ENCODE results near the gene HLA-DOA.

HLA-DOA gene

DNA sequence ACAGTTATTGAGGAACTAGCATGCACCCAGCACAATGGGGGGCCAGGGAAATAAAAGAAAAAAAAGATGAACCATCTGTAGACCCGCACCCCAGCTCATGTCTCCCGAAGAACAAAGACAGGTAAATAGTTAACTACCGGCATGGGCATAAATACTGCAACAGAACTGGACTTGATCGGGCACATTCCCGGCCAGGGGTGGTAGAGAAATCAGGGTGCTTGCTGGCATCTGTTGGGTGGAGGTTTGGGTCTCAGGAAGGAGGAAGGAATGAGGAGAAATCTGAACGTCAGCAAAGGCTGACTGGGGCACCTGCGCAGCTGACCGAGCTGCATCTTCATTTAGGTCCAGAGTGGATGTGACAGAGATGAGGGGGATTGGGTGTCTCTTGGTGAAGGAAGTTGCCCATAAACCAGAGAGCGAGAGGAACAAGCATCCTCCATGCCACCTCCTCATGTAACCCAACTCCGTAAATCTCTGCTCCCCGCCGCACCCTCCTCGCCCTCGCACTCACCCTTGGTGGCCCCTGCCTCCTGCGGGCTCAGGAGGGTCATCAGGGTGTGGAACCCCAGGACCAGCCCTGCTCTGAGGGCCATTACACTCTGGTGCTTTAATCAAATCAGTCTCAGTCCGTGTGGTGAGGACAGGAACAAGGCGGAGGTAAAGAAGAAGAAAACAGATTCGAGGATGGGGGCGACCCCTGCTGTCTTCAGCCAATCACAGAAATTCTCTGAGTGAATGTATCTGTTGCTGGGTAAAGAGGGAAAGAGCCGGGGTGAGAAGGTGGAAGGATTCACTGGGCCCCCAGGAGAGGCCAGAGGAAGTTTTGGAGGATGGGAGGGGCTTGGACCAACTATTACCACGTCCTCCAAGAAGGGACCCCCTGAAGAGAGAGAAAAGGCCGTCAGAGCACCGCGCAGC, at the start of gene HLA-DOA:
HLA-DOA (minus strand) TSS at position 648 of the 918 bp plus-strand sequence.
- Histone ChIP-seq H3K9ac (ENCODE audit: low read length) (peak within 1 kb of the TSS; percentile 58), H3K4me1 (ENCODE audit: control insufficient read depth, low read depth, low read length) (peaks cover 8% of the 10 kb centered on the region), H3K4me3 (ENCODE audit: low read length) (peak within 1 kb of the TSS; percentile 73), H3K36me3 (ENCODE audit: control insufficient read depth, low read depth, low read length) (peaks cover 3% of the 10 kb centered on the region), H3K27ac (ENCODE audit: low read length) (no peak within 1 kb of the TSS), H3K27me3 (ENCODE audit: control insufficient read depth, insufficient read depth, low read length) (no peaks in the 10 kb centered on the region), H3K9me3 (ENCODE audit: control insufficient read depth, low read depth, low read length) (no peaks in the 10 kb centered on the region)

DNA sequence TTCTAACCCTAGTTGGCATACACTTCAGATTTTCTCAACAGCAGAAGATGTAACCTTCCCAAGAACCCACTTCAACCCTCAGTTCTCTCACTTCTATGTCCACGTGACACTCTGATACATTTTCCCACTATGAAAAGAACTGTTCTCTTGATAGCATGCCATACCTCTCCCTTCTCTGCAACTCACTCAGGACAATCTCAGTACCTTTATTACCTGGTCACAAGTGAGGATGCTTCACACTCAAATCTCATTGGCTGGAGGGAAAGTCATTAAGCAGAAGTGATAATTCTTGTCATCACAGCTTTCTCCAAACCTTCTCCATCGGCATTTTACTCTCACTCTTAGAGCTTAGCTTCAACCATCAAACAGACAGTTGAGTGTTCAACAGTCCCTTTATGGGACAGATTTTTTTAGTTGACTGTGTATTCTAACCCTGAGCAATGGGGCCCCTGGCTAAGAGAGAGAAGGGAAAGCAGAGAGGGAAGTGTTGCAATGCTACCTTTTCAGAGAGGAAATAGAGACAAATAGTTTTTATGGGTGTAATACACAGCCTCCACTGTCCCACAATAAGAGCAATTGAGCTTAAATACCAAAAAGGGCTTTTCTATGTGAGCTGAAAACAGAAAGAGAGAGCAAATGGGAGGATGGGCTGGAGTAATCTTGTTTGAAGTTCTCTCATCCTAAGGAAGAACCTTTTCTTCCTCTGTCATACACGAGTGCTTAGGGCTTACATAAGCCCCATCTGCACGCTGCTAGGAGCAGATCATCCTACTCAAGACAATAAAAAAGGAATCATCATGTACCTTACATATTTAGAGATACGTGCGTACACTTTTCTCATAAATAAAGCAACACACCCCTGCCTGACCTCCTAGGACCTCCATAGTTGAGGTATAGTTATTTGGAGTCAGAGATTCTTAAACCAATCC, 48.1 kb upstream of the HLA-DOA start:
- H3K4me3 ChIP-seq (ENCODE audit: low read length) = no peak overlapping the region
- no peak overlapping the region for H3K27ac ChIP-seq (ENCODE audit: low read length)
- no peaks in the 10 kb centered on the region for H3K9me3 ChIP-seq (ENCODE audit: control insufficient read depth, low read depth, low read length)
- H3K9ac ChIP-seq (ENCODE audit: low read length) = no peak overlapping the region
- peaks cover 6% of the 10 kb centered on the region for H3K4me1 ChIP-seq (ENCODE audit: control insufficient read depth, low read depth, low read length)
- no peaks in the 10 kb centered on the region for H3K27me3 ChIP-seq (ENCODE audit: control insufficient read depth, insufficient read depth, low read length)
- H3K36me3 ChIP-seq (ENCODE audit: control insufficient read depth, low read depth, low read length) = no peaks in the 10 kb centered on the region

- Histone ChIP-seq H3K27me3 (ENCODE audit: control insufficient read depth, insufficient read depth, low read length) (no peaks in the 10 kb centered on the region), H3K36me3 (ENCODE audit: control insufficient read depth, low read depth, low read length) (no peaks in the 10 kb centered on the region), H3K9me3 (ENCODE audit: control insufficient read depth, low read depth, low read length) (no peaks in the 10 kb centered on the region), H3K9ac (ENCODE audit: low read length) (no peak overlapping the region), H3K4me3 (ENCODE audit: low read length) (no peak overlapping the region), H3K27ac (ENCODE audit: low read length) (no peak overlapping the region), H3K4me1 (ENCODE audit: control insufficient read depth, low read depth, low read length) (peaks cover 27% of the 10 kb centered on the region)
Measured at GRCh38 chr6:33053230-33053629, 43.8 kb upstream of the HLA-DOA start.

DNA sequence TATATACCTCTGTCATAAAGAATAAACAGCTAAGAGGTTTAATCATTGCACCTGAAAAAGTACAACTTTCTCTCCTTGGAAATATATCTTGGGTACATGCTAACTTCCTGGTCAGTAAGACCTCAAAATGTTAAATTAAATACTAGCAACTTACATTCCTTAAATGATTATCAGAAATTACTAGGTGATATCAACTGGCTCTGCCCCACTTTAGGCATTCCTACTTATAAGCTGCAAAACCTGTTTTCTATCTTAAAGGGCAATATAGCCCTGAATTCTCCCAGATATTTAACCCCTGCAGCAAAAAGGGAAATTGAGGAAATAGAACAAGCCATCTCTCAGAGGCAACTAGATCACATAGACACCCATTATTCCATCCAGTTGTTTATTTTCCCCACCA, 43.2 kb upstream of the HLA-DOA start:
- no peak overlapping the region for H3K4me3 ChIP-seq (ENCODE audit: low read length)
- no peak overlapping the region for H3K9ac ChIP-seq (ENCODE audit: low read length)
- H3K27me3 ChIP-seq (ENCODE audit: control insufficient read depth, insufficient read depth, low read length) = no peaks in the 10 kb centered on the region
- peaks cover 27% of the 10 kb centered on the region for H3K4me1 ChIP-seq (ENCODE audit: control insufficient read depth, low read depth, low read length)
- no peaks in the 10 kb centered on the region for H3K36me3 ChIP-seq (ENCODE audit: control insufficient read depth, low read depth, low read length)
- peak overlapping the region; percentile 42 for H3K27ac ChIP-seq (ENCODE audit: low read length)
- no peaks in the 10 kb centered on the region for H3K9me3 ChIP-seq (ENCODE audit: control insufficient read depth, low read depth, low read length)

DNA sequence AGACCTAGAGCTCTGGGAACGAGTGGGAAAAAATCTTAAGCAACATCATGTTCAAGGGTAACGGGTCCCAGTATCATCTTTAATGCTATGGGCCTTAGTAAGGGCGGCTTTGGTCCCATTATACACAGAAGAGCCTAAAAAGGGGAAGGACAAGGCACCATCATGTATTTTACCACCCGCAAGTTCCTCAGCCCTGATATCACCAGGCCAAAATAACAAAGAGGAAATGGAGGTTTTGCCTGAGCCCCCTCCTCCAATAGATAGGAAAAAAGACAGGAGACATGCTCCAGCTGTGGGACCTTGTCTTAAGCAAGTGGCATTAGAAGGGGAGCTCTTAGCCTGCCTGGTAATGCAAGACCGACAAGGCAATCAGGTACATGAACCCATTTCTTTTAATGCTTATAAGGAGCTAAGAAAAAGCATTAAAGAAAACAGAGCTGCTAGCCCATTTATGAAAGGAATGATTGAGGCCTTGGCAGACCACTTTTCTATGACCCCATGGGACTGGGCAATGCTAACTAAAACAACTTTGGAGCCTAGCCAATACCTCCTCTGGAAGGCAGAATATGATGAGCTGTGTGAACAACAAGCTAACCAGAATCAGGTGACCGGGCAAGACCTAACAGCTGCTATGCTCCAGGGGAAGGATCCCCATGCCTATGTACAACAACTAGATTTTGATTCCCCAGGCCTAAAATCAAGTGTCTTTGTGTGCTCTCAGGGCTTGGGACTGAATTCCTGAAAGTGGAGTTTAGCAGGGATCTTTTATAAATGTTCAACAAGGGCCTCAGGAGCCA, 40.8 kb upstream of the HLA-DOA start:
- Histone ChIP-seq H3K4me1 (ENCODE audit: control insufficient read depth, low read depth, low read length) (peaks cover 27% of the 10 kb centered on the region), H3K27ac (ENCODE audit: low read length) (no peak overlapping the region), H3K36me3 (ENCODE audit: control insufficient read depth, low read depth, low read length) (no peaks in the 10 kb centered on the region), H3K9ac (ENCODE audit: low read length) (no peak overlapping the region), H3K9me3 (ENCODE audit: control insufficient read depth, low read depth, low read length) (no peaks in the 10 kb centered on the region), H3K4me3 (ENCODE audit: low read length) (no peak overlapping the region), H3K27me3 (ENCODE audit: control insufficient read depth, insufficient read depth, low read length) (no peaks in the 10 kb centered on the region)

DNA sequence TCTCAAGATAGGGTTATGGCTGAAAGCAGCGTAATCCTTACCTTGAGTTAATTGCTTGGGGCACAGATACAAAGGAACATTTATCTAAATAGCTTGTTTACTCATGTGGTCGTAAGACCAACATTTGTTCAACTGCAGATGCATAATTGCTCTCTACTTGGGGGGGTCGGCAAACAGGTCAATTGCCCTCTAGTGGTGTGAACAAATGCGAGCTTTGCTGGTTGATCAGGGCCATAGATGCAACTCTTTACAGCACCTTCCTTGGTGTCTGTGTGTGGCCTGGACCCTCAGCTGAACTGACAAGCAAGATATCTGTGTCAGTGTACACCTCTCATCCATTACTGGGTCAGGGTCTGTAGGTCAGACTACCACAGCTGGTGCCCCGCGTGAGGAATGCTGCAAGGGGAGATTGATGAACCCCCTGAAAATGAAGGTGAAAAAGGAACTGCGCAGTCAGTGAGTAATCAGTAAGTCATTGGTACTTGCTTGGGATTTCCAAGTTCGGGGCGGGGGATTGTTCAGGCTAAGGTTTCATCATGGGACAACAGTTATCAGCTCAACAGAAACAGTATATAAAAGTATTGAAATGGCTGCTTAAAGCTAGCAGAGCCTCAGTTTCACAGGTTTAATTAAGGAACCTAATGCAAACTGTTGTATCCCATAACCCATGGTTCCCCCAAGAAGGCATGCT, 40.1 kb upstream of the HLA-DOA start:
- Histone ChIP-seq H3K4me3 (ENCODE audit: low read length) (no peak overlapping the region), H3K9ac (ENCODE audit: low read length) (no peak overlapping the region), H3K36me3 (ENCODE audit: control insufficient read depth, low read depth, low read length) (no peaks in the 10 kb centered on the region), H3K27me3 (ENCODE audit: control insufficient read depth, insufficient read depth, low read length) (no peaks in the 10 kb centered on the region), H3K27ac (ENCODE audit: low read length) (no peak overlapping the region), H3K9me3 (ENCODE audit: control insufficient read depth, low read depth, low read length) (no peaks in the 10 kb centered on the region), H3K4me1 (ENCODE audit: control insufficient read depth, low read depth, low read length) (peaks cover 27% of the 10 kb centered on the region)

GRCh38 chr6:33040157-33040556, 30.8 kb upstream of the HLA-DOA start:
- H3K36me3 ChIP-seq (ENCODE audit: control insufficient read depth, low read depth, low read length) = no peaks in the 10 kb centered on the region
- H3K27me3 ChIP-seq (ENCODE audit: control insufficient read depth, insufficient read depth, low read length) = no peaks in the 10 kb centered on the region
- H3K4me3 ChIP-seq (ENCODE audit: low read length) = no peak overlapping the region
- H3K9ac ChIP-seq (ENCODE audit: low read length) = no peak overlapping the region
- H3K27ac ChIP-seq (ENCODE audit: low read length) = no peak overlapping the region
- H3K4me1 ChIP-seq (ENCODE audit: control insufficient read depth, low read depth, low read length) = no peaks in the 10 kb centered on the region
- no peaks in the 10 kb centered on the region for H3K9me3 ChIP-seq (ENCODE audit: control insufficient read depth, low read depth, low read length)

- no peak overlapping the region for H3K4me3 ChIP-seq (ENCODE audit: low read length)
- H3K27me3 ChIP-seq (ENCODE audit: control insufficient read depth, insufficient read depth, low read length) = no peaks in the 10 kb centered on the region
- H3K36me3 ChIP-seq (ENCODE audit: control insufficient read depth, low read depth, low read length) = no peaks in the 10 kb centered on the region
Measured at GRCh38 chr6:33036535-33036934, 27.1 kb upstream of the HLA-DOA start.

DNA sequence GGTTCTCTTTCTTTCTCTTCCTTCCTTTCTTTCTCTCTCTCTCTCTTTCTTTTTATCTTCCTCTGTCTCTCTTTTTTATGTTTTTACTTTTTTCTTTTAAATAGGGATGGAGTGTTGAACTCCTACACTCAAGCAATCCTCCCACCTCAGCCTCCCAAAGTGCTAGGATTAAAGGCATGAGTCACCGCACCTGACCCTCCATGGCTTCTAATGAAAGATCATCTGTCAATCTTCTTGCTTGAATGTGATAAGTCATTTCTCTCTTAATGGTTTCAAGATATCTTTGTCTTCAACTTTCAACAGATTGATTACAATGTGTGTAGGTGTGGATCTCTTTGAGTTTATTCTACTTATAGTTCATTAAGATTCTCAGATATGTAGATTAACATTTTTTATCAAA, 25.2 kb upstream of the HLA-DOA start:
- Histone ChIP-seq H3K4me3 (ENCODE audit: low read length) (no peak overlapping the region), H3K4me1 (ENCODE audit: control insufficient read depth, low read depth, low read length) (no peaks in the 10 kb centered on the region), H3K27me3 (ENCODE audit: control insufficient read depth, insufficient read depth, low read length) (no peaks in the 10 kb centered on the region)

More at GRCh38 chr6:33036535-33036934, 27.1 kb upstream of the HLA-DOA start:
- Histone ChIP-seq H3K4me1 (ENCODE audit: control insufficient read depth, low read depth, low read length) (no peaks in the 10 kb centered on the region), H3K9ac (ENCODE audit: low read length) (no peak overlapping the region), H3K27ac (ENCODE audit: low read length) (no peak overlapping the region), H3K9me3 (ENCODE audit: control insufficient read depth, low read depth, low read length) (no peaks in the 10 kb centered on the region)

DNA sequence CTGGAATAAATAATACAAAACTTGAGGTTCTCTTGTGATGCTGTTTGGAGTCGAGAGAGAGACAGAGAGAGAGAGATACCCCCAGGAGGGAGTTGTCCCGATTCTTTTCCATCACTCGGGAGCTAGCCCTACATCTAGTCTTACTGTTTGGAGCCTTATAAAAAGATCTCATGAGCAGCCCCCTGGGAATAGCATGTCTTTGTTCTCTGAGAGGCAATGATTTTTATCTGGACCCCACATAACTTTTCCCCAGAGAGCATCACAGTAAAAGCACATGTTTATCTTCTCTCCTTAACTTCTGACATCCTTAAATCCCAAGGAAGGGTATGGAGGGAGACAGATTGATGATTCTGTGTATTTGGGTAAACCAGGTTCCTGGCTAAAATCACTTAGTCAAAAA, 20.9 kb upstream of the HLA-DOA start:
- no peaks in the 10 kb centered on the region for H3K9me3 ChIP-seq (ENCODE audit: control insufficient read depth, low read depth, low read length)
- no peaks in the 10 kb centered on the region for H3K27me3 ChIP-seq (ENCODE audit: control insufficient read depth, insufficient read depth, low read length)
- no peaks in the 10 kb centered on the region for H3K36me3 ChIP-seq (ENCODE audit: control insufficient read depth, low read depth, low read length)
- H3K4me1 ChIP-seq (ENCODE audit: control insufficient read depth, low read depth, low read length) = no peaks in the 10 kb centered on the region
- H3K4me3 ChIP-seq (ENCODE audit: low read length) = no peak overlapping the region
- H3K27ac ChIP-seq (ENCODE audit: low read length) = no peak overlapping the region
- H3K9ac ChIP-seq (ENCODE audit: low read length) = no peak overlapping the region

More for the DNA sequence above, 25.2 kb upstream of the HLA-DOA start:
- Histone ChIP-seq H3K9me3 (ENCODE audit: control insufficient read depth, low read depth, low read length) (no peaks in the 10 kb centered on the region), H3K36me3 (ENCODE audit: control insufficient read depth, low read depth, low read length) (no peaks in the 10 kb centered on the region), H3K9ac (ENCODE audit: low read length) (no peak overlapping the region), H3K27ac (ENCODE audit: low read length) (no peak overlapping the region)
